ENCODE data around the gene NKAIN2. TPM values are rescaled to one million over a fixed set of nuclear protein-coding genes. Genes with fewer than 3 reads are reported as not detected.
"Not testable (repeated sequence)": the region's sequence is repeated elsewhere in the genome, so short reads cannot be mapped to it uniquely, and the experiment has no call there.

Gene NKAIN2
- total and polyA plus RNA-seq, 9 of the 15 experiments (the other 6 are each of a cell fraction or from before 2014, with no cell fraction given), result not detected

GRCh38 chr6:124400261-124400999 lies 596.8 kb downstream of the NKAIN2 start (continued):
- TF ChIP-seq CLOCK (CRISPR knock-in tag; IDR thresholded peaks at IDR 0.05; ENCODE audit: borderline replicate concordance) (no peak), TARDBP (IDR thresholded peaks at IDR 0.05) (no peak), DMBX1 (CRISPR knock-in tag; IDR thresholded peaks at IDR 0.05; ENCODE audit: borderline replicate concordance) (no peak), LEF1 (IDR thresholded peaks at IDR 0.05) (no peak), CREM (IDR thresholded peaks at IDR 0.05; ENCODE audit: low read depth) (no peak), YBX1 (IDR thresholded peaks at IDR 0.05) (no peak), TCF15 (CRISPR knock-in tag; IDR thresholded peaks at IDR 0.05) (no peak), POLR2AphosphoS2 (IDR thresholded peaks at IDR 0.05; ENCODE audit: low read length) (no peak), DIDO1 (tag; IDR thresholded peaks at IDR 0.05; ENCODE audit: low read depth) (no peak), SMAD4 (CRISPR knock-in tag; conservative IDR thresholded peaks at IDR 0.05) (no peak), ZNF609 (CRISPR knock-in tag; IDR thresholded peaks at IDR 0.05; ENCODE audit: borderline replicate concordance) (no peak), FOXO4 (CRISPR knock-in tag; IDR thresholded peaks at IDR 0.05) (no peak)

- H4K20me1 ChIP-seq (replicated peaks; ENCODE audit: control insufficient read depth, insufficient read depth, low read length); H2AFZ ChIP-seq (ENCODE audit: low read depth, low read length); H3K4me1 ChIP-seq (replicated peaks in 1 of 2; ENCODE audit: control insufficient read depth in 2 of 2, insufficient read depth in 2 of 2, low read length in 2 of 2); H3K27ac ChIP-seq (ENCODE audit: extremely low read depth, low read depth, low read length); H3K27me3 ChIP-seq (ENCODE audit: control insufficient read depth in 2 of 2, insufficient read depth in 2 of 2, low read length in 2 of 2); H3K9ac ChIP-seq (ENCODE audit: insufficient read depth in 1 of 2, low read depth in 2 of 2, low read length in 2 of 2); FAIRE-seq; H3K9me1 ChIP-seq (ENCODE audit: control insufficient read depth, insufficient read depth, low read length); intact Hi-C loops (cut with micrococcal nuclease); H3K4me3 ChIP-seq; POLR2A ChIA-PET; in situ Hi-C loops (cut with MboI); BruUV-seq (replicated peaks); ATAC-seq; DNase-seq (ENCODE audit: extremely low read depth in 1 of 4, low spot score in 3 of 4); H3K4me2 ChIP-seq (ENCODE audit: insufficient read depth, low read length); H3K9me3 ChIP-seq (replicated peaks; ENCODE audit: control insufficient read depth, insufficient read depth, low read depth, low read length); H3K79me2 ChIP-seq (ENCODE audit: control insufficient read depth, insufficient read depth, low read length); CTCF ChIA-PET (ENCODE audit: low intra/inter-chr PET ratio); H3K36me3 ChIP-seq (ENCODE audit: control insufficient read depth, insufficient read depth, low read length): not testable (repeated sequence)
- WGBS (ENCODE audit: insufficient coverage, low coverage, missing lambda C conversion rate), result 0% methylated on average over 4 of the region's 4 CpGs
Observed at GRCh38 chr6:124410425-124410824, 606.8 kb downstream of the NKAIN2 start.
